ENCODE results near the gene PLCXD3.
"Not testable (repeated sequence)": the region's sequence is repeated elsewhere in the genome, so short reads cannot be mapped to it uniquely, and the experiment has no call there.

Gene PLCXD3, protein sequence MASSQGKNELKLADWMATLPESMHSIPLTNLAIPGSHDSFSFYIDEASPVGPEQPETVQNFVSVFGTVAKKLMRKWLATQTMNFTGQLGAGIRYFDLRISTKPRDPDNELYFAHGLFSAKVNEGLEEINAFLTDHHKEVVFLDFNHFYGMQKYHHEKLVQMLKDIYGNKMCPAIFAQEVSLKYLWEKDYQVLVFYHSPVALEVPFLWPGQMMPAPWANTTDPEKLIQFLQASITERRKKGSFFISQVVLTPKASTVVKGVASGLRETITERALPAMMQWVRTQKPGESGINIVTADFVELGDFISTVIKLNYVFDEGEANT

DNA sequence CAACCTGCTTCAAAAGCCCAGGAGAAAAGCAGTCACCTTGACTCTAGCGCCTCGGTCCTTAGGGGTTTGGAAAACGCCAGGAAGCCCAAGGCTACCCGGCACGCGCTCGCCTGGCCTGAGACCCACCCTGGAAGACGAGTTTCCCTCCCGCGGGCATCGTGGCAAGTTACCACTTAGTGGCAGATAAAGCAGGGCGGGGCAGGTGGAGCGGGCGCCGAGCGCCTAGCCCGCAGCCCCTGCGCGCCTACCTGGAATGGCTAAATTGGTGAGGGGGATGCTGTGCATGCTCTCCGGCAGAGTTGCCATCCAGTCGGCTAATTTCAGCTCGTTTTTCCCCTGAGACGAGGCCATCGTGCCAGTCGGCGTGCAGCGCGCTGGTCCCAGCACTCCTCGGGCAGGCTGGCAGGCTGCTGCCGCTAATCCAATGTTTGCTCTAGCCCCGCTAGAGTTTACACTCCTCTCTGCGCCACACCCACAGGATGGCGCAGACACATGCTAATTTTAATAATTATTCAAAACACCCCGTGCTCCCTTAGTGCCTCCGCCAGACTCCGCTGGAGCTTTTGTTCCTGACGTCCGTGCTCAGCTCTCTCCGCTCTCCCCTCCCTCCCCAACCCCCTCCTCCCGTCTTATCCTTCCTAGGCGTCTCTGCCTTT lies at the start of gene PLCXD3:
Gene PLCXD3 (minus strand): TSS at position 426 of the 656 bp plus-strand sequence. CDS start 75 bp downstream, at position 351.
- peak; percentile 32 for DNase-seq

DNA sequence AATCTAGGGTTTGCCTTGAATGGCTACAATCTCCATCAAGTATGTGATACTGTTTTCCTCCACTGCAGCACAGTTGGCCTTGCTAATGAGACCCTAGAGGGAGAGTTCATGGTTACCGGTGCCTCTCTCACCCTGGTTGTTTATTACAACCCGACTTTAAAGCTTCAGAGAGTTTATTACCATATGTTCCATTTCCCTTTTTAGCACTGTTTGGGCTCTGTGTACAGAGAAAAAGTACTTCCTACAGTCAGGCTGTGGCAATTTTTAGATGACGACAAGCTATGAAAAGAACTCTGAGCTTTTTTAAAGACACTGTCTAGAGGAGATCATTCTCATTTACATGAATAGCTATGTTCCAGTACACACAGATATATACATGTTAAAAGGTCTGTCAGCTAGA lies 48.8 kb upstream of the PLCXD3 start:
- no peak for DNase-seq

DNA sequence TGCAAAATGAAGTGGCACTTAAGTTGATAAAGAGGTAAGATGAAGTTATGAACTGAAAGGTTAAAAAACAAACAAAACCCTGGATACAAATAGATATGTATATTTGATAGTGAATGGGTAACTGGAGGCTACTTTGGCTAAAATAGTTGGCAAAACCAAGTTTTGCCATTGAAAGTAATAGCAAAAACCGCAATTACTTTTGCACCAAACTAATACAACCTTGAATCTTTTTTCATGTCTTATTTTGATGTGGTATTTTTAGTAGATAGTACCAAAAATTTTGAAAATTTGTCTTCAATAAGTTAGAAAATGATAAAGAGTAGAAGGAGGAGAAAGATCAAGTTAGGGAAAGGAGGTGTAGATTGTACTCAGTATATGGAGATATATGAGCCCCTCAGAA lies 47.9 kb upstream of the PLCXD3 start:
- no peak for DNase-seq

DNA sequence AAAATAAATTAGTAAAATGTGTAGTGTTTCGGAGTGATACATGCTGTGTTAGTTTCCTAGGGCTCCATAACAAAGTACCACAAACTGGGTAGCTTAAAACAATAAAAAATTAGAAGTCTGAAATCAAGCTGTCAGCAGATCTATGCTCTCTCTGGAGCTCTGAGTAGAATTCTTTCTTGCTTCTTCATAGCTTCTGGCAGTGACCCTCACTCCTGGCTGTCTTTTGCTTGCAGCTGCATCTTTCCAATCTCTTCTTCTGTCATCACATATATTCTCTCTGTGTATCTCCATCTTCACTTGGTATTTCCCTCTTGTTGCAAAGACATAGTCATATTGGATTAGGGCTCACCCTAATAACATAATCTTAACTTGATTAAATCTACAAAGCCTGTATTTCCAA lies 37.6 kb upstream of the PLCXD3 start:
- DNase-seq, result no peak

DNA sequence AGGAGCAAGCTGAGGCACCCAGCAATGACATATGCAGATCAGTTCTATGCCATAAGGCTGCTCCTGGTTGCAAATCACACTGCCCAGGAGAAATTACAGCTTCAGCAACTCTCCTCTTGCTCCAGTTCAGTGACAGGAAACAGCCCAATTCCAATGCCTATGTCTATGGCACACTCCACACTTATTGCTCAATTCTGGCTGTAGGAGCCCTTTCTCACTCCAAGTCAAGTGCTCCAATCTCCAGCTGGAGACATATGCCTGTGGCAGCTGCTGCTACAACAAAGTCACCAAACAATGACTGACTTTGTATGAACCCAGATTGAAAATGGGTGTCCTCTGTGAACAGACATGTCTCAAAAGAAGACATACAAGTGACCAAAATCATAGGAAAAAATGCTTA lies 31.8 kb upstream of the PLCXD3 start:
- DNase-seq, result no peak

DNA sequence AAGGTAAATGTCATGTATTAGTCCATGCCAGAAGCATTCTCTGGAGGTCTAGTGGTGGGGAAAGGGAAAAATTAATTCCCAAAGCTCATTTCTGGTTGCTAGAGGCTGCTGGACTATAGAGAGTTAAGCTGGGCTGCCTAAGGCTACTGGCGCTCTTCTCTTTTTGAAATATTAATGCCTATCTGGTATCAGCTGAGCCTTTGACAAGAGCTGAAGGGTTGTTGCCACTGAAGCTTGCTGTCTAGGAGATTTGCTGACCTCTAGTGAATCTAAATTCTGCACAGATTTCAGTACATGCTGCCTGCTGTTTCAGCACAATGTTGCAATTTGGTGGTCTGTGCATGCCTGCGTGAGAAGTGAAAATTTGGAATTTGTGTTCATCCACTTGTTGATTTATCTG lies 29.1 kb upstream of the PLCXD3 start:
- DNase-seq, result no peak

DNA sequence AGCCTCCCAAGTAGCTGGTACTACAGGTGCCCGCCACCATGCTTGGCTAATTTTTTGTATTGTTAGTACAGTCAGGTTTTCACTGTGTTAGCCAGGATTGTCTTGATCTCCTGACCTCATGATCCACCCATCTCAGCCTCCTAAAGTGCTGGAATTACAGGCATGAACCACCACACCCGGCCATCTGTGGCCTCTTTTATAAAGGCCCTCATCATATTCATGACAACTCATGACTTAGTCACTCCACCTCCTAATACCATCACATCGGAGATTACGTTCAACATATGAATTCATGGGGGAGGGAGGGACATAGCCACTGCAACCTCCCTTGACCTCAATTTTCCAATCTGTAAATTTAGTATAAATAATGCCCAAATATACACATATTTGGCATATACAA lies 27.2 kb upstream of the PLCXD3 start:
- DNase-seq, result no peak

DNA sequence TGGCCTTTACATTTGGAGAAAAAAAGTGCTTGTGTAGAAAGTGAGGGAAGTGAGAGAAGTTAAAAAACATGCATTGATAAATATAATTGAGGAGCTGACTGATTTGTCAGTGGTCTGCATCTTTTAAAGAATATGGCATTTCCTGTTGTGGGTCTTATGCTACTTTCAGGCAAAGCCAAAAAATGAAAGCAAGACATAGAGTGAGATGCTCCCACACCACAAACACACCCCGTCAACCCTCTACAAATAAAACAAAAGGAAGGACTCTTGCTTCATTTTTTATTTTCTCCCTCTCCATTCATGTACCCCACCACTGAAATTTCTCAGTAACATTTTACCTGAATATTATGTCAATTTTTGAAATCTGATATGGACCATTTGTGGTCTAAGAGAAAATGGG lies 22.1 kb upstream of the PLCXD3 start:
- no peak for DNase-seq

DNA sequence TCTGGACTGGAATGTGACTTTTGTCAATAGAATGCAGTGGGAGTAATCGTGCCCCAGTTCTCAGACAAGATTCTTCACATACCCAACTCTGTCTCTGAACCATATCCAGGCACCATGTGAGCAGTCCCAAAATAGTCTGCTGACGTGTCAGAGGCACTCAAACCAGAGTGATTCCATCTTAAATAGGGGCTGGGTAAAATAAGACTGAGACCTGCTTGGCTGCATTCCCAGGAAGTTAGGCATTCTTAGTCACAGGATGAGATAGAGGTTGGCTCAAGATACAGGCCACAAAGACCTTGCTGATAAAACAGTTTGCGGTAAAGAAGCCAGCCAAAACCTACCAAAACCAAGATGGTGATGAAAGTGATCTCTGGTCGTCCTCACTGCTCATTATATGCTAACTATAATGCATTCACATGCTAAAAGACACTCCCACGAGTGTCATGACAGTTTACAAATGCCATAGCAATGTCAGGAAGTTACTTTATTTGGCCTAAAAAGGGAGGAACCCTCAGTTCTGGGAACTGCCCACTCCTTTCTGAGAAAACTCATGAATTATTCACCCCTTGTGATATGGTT lies 16.9 kb upstream of the PLCXD3 start:
- no peak for DNase-seq

DNA sequence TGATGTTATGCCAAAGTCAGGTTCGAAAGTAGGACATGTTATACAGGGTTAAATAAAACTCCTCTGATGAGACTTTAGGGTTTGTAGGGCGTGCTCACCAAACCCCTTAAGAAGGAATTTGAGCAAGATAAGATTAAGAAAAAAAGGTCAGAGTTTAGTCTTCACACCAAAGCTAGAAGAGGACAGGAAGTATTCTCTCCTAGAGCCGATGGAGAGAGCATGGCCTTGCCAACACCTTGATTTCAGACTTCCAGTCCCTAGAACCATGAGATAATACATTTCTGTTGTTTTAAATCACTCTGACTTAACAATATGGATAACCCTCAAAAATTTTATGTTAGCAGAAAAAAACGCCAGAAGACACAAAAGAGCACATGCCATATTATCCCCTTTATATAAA lies 16.3 kb upstream of the PLCXD3 start:
- DNase-seq, result no peak

DNA sequence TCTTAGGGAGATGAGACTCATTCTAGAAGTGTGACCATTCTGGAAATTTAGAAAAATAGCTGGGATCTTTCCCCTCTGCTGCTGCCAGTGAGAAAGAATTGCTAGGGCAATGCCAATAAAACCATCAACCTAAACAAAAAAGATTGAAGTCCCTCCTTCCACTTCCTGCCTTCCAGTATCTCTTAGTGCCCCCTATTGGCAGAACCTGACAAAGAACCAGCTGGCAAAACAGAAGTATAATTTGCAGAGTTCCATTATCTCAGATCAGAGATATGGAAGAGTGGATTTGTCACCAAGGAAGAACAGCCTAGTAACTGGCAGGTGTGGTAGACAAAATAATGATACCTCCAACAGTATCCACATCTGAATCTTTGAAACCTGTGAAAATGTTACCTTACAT lies 13.8 kb upstream of the PLCXD3 start:
- DNase-seq, result no peak

DNA sequence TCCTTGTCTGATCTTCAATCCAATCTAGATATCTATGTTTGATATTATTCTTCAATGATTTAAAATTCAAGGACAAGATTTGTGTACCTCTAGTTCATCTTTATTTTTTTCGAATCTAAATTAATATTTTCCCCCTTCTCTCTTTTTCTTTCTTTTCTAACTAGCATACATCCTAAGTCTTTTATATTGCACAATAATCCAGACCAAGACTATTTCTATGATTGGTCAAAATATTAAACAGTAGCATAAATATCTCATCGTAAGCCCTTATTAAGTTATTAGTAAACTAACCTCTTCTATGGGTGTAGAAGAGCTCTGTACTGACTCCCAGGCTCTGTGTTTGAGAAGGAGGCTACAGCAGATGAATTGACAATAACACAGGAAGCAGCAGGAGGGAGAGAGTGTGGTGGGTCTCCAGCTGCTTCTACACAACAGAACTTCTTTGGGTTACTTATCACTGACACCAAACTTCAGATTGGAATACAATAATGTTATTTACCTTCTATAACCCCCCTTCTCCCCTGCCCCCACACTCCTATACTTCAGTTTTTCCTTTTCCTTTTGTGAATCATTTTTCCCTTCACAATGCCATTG lies 11.9 kb upstream of the PLCXD3 start:
- no peak for DNase-seq

DNA sequence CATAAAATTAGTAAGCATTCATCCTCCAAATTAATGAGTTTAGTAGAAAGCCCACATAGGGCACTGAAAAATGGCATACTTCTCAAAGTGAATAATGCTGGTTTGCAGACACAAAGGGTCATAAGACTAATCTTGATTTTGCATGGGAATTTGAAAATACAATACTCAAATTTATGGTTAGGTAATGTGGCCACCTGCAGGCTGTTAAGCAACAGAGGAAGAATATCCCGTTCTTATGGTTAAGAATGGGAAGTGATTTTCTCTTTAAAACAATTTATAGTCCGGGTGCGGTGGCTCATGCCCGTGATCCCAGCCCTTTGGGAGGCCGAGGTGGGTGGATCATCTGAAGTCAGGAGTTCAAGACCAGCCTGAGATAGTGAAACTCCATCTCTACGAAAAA lies 9.4 kb upstream of the PLCXD3 start:
- DNase-seq, result no peak

DNA sequence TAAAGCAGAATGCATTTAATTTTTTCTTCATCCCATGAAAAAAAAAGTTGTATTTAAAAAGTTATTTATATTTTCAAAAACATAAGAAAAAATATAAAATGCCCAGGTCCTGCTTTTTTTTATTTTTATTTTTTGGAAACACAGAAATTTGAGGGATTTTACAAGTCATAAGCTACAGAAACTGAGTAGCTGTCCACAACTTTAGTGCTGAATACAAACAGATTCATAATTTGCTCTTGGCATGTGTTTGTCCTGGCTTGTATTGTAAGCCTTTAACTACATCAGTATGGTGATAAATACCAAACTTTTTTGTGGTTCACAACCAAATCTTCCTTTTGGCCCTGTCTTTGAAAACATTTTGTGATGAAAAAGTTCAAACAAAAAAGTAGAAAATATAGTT lies 7.5 kb upstream of the PLCXD3 start:
- DNase-seq, result no peak

DNA sequence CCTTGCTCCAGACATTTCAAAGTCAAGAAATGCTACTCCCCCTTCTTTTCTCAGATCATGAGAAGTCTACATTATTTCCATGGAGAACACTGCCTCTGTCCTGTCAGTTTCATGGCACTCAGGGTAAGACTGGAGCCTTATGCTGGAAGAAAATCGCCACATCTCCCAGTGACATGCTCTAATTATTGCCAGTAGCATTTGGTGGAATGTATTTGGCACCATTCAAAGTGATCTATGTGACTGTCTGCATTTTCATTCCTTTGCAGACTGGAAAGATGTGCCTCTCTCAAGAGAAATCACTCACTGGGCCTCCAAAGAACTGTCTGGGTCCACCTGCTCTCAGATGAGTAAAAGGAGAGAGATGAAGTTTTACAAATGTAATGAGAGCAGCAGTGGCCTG lies 840 bp upstream of the PLCXD3 start:
- no peak for DNase-seq

DNA sequence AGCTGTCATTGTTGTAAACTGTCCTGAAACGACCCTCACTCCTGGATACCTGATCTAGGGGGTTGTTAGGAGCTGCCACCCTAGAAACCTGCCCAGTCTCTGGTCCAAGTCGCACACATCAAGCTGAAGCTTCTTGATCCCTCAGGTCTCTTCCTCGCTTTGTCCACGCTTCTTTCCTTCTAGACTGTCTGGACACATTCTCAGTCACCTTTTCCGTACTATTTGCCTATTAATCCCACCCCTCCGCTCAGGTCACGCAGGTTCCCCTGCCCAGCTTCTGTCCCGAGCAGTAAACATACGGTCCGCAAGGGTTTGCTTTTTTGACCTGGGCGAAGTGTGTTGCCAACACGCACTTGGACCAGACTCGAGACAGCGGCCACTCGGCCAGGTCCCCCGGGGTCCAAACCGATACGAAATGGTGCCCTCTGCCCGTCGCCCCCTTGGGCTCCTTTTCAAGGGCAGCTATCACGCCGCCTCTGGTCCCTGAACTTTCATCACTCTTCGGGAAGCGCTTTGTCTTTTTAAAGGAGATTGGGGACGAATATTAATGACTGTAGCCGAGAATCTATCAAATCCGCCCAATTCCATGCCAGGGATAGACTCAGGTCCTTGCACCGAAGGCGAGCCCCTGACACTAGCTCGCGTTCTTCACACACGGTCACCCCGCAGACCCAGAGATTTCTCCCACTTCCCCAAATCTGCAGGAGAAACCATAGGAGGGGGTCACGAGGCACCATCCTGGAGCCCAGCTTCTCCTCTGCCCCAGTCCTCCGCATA lies 814 bp downstream of the PLCXD3 start:
- DNase-seq, result no peak

DNA sequence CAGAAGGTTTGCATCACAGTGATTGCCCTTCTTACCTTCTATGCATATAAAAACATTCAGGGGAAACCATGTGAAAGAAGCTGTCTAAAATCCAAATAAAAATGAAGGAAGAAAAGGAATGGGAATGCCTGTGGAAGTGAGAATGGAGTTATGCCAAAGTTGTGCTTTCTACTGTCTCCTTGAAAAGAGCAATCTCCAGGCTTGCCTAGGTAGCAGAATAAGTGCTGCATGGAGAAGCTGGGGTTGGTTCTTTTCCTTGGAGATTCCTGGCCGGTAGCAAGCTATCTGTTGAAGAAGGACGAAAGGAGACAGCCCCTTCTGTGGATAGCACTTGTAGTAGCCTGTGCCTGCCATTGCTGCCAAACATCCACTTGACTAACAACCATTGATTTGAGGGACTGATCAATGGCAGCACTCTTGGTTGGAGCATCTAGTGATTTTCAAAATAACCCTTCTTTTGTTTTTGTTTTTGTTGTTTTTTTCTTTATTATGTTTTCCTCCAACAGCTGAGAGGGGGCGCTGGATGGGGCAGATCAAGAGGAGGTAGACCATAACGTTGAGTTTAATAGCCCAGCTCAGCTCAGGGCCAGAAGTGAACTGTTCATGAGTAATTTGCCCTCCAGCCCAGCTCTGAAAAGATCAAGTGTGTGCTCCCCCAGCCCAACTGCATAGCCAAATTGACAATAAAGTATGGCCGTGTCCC lies 1.6 kb downstream of the PLCXD3 start:
- DNase-seq, result no peak

DNA sequence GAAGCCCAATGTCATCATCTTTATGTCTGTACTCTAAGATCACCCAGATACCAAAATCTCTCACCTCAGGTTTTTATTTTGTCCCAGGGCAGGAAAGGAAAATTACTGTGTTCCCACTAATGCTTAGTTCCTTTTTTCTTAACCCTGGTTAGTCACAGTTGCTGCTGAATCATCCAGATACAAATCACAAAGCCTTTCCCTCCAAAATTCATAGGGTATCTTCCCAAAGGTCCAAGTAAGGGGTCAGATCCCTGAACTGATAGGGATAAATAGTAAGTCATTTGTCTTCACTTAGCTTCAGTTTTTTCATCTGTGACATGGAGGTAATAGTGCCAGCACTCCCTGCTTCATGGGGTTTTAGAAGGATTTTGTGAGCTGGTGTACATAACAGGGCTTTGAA lies 2.2 kb downstream of the PLCXD3 start:
- DNase-seq, result no peak

DNA sequence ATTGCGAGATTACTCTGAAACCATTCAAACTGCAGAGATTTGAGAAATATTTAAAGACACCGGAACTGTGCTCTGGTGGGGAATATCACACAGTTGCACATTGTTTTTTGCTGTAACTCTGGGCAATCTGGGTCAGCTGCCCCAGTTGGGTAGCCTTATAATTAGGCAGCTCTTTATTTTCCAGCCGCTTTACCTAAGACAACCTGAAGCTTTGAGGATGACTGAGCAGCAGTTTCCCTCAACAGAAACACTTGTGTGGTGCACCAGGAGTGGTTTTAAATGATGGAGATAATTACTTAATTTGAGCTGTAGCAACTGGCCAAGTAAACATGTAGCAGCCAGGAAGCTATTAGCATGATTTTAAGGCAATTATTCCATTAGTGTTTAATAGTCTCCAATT lies 2.9 kb downstream of the PLCXD3 start:
- DNase-seq, result no peak

DNA sequence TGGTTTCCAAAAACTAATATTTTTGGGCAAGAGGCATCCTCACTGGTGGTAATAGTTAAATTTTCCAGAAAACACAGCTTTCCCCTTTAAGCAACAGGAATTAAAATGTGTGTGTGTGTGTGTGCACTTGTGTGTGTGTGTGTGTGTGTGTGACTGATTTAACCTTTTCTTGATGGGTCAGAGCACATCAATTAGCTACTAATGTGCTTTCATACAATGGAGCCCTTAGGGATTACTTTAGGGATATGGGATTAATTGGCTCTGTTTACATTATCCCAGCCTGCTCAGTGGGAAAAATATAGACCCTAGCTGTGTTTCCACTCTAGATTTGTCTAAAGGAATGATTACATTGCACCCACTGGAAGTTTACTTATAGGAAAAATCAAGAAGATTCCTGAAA lies 6.5 kb downstream of the PLCXD3 start:
- no peak for DNase-seq

DNA sequence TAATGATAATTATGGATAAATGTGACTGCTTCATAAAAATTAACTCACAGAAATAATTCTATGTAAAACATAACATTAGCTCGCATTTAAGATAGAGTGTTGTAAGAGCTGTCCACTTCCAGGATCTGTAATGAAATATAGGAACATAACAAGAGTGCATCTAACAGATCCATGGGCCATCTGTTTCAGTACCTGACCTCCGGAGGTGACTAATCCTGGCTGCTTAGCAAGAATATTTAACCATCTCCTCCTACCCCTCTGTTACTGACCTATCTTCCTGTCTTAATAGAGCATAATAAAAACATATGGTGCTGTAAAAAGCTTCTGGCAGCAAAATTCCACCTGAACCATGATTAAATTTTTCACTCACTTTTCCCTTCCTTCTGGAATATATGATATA lies 7.1 kb downstream of the PLCXD3 start:
- DNase-seq, result no peak

DNA sequence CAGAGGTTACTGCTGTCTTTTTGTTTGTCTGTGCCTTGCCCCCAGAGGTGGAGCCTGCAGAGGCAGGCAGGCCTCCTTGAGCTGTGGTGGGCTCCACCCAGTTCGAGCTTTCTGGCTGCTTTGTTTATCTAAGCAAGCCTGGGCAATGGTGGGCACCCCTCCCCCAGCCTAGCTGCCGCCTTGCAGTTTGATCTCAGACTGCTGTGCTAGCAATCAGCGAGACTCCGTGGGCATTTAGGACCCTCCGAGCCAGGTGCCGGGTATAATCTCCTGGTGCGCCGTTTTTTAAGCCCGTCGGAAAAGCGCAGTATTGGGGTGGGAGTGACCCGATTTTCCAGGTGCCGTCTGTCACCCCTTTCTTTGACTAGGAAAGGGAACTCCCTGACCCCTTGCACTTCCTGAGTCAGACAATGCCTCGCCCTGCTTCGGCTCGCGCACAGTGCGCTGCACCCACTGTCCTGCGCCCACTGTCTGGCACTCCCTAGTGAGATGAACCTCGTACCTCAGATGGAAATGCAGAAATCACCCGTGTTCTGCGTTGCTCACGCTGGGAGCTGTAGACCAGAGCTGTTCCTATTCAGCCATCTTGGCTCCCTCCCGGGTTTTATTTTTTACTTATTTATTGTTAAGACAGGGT lies 16.8 kb downstream of the PLCXD3 start:
- not testable (repeated sequence) for DNase-seq
